T-helper 9 cell (primary cell): ENCODE measurements around the gene NBPF20.
"Not testable (repeated sequence)": the region's sequence is repeated elsewhere in the genome, so short reads cannot be mapped to it uniquely, and the experiment has no call there.

Experiments
- DNase-seq: peaks from one replicate; pipeline ENCODE4 v3.0.0-alpha.2; 2020
- total RNA-seq, 2 donors: gene quantifications; one replicate each; lab custom pipeline; 2026; lab: John Stamatoyannopoulos, UW

The NBPF20 gene, protein sequence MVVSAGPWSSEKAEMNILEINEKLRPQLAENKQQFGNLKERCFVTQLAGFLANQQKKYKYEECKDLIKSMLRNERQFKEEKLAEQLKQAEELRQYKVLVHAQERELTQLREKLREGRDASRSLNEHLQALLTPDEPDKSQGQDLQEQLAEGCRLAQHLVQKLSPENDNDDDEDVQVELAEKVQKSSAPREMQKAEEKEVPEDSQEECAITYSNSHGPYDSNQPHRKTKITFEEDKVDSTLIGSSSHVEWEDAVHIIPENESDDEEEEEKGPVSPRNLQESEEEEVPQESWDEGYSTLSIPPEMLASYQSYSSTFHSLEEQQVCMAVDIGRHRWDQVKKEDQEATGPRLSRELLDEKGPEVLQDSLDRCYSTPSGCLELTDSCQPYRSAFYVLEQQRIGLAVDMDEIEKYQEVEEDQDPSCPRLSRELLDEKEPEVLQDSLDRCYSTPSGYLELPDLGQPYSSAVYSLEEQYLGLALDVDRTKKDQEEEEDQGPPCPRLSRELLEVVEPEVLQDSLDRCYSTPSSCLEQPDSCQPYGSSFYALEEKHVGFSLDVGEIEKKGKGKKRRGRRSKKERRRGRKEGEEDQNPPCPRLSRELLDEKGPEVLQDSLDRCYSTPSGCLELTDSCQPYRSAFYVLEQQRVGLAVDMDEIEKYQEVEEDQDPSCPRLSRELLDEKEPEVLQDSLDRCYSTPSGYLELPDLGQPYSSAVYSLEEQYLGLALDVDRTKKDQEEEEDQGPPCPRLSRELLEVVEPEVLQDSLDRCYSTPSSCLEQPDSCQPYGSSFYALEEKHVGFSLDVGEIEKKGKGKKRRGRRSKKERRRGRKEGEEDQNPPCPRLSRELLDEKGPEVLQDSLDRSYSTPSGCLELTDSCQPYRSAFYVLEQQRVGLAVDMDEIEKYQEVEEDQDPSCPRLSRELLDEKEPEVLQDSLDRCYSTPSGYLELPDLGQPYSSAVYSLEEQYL (N-terminal part only)
- total RNA-seq = 7.4 to 8.0 reads per million in 2 donors

DNA sequence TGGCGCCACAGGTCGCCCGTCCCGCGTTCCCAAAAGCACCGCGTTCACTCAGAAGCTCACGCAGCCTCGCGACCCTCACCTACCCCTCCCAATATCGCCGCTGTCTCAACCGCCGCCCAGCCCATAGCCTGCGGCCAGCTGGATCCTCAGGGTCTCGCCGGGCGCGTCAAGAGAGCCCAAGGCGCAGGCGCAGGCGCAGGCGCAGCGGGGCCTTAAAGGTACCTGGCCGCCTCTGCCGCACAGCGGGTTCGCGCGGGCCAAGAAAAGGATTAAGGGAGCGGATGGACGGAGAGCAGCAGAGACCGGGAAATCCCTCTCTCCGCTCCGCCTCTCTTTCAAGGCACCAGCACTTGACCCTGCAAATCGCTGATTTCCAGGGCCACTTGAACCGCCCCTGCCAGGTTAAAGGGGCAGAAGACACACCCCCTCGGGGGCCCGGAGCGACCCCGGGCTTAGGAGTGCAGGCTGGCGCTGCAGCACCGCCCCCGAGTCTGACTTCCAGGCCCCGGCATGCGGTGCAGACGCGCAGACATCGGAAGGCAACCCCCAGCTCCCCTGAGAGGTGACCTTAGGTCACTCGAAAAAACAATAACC, at the start of gene NBPF20:
Gene NBPF20, minus strand, starts transcription at position 168 of the 594 bp plus-strand sequence. CDS start 20,331 bp downstream, outside the sequence.
- peak; percentile 66 for DNase-seq

DNA sequence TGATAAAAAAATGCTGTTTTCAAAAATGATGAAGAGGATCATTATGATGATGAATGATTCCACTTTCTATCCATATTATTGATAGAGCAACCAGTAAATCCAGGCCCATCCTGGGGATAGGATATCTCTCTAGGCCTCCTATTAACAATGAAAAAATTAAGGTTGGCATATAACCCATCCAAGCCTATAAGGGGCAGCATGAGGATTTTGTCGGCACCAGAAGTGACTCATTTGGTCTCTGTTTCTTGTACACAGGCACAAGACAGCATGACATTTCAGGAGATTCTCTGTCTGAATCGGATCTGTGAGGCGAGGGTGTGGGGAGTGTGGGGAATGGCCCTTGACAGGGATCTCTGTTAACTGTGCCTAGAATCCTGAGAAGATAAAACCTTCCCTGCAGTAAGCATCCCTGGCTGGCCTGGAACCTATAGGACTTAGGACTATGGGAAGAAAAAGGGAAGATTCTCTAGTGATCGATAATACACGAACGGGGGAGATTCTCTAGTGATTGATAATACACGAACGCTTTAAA, 49.5 kb upstream of the NBPF20 start:
- DNase-seq = not testable (repeated sequence)

DNA sequence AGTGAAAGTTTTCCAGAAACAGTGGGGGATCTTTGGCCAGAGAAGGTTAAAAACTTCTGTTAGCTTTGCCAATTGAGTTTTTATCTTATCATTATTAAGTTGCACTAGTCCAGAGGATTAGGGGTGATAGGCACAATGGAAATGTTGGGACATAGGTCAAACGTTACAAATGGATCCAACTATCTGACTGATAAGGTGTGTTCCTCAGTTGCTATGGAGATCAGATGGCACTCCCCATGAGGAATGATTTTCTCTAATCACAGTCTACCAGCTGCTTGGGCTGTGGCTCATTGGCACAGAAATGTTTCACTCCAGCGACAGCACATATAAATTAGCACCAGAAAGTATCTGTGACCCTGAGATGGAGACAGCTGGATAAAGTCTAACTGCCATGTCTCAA, 47.3 kb upstream of the NBPF20 start:
- not testable (repeated sequence) for DNase-seq

DNA sequence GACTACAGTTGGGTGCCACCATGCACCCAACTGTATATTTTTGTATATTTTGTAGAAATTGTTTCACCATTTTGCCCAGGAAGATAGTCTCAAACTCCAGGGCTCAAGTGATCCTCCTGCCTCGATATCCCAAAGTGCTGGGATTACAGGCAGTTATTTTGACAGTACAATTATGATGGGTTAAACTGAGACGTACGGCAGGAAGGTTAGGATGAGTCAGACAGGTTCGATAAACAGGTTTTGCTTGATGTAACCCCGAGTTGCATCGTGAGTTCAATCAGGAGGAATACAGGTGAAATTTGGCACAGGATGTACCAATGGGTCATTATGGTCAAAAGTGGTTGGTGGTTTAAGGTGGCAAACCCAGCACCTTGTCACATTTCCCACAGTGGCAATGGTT, 46.0 kb upstream of the NBPF20 start:
- DNase-seq = not testable (repeated sequence)

GRCh38 chr1:145465405-145466144, 40.2 kb upstream of the NBPF20 start:
- peak; percentile 57 for DNase-seq

GRCh38 chr1:145464708-145465336, 39.4 kb upstream of the NBPF20 start:
- DNase-seq = not testable (repeated sequence)

- not testable (repeated sequence) for DNase-seq
These were observed 38.6 kb upstream of the NBPF20 start for GRCh38 chr1:145464017-145464416.

GRCh38 chr1:145460684-145461083, 35.3 kb upstream of the NBPF20 start:
- not testable (repeated sequence) for DNase-seq

DNA sequence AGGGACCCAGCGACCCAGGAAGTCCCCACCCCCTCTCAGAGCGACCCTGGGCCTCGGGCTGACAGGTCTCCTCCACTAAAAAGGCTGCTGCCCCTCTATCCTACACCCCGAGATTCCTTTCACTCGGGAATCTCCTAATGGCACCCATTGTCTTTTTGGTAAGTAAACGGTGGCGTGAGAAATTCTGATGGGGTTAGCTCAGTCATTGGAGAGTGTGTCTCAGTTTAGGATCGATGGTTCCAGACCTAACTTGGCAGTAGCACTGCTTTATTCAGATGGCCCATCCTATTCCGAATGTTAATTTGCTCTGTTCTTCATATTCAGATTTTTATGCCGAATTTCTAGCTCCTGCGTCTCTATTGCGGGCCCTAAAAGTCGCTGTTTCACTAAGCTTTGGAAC, 34.6 kb upstream of the NBPF20 start:
- DNase-seq = not testable (repeated sequence)

GRCh38 chr1:145459591-145459990, 34.2 kb upstream of the NBPF20 start:
- not testable (repeated sequence) for DNase-seq

- not testable (repeated sequence) for DNase-seq
These were observed 33.7 kb upstream of the NBPF20 start for GRCh38 chr1:145459063-145459462.

DNA sequence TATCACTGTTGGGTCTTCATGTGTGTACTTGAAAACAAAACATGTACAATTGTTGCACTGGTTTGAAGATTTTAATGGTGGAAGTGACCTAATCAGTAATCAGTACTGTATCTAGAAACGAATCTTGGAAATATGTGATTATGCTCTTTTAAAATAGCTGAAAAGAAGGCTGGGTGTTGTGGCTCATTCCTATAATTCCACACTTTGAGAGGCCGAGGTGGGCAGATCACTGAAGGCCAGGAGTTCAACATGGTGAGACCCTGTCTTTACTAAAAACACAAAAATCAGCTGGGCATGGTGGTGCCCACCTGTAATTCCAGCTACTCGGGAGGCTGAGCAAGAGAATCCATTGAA, 29.4 kb upstream of the NBPF20 start:
- not testable (repeated sequence) for DNase-seq

GRCh38 chr1:145453873-145454823, 28.7 kb upstream of the NBPF20 start:
- DNase-seq = not testable (repeated sequence)

- DNase-seq = not testable (repeated sequence)
These were observed 27.1 kb upstream of the NBPF20 start for GRCh38 chr1:145452506-145452905.

- peak; percentile 18 for DNase-seq
These were observed 26.5 kb upstream of the NBPF20 start for GRCh38 chr1:145451914-145452313.

DNA sequence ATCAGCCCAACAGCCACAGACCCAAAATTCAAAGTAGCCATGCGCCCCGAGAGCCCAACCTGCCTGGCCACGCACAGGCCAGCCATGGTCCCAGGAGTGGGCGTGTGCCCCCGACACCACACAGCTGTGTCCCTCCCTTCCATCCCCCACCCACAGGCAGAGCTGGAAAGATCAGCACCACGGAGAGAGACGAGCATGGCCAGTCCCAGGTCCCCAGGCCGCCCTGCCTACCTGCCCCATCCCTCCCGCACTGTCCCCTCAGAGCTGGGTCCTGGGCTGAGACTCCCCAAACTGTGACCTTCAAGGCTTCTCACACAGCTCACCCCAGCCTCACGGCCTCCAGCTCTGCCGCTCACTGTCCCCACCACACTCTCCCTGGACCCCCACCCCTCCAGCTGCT, 19.8 kb upstream of the NBPF20 start:
- DNase-seq = not testable (repeated sequence)

- not testable (repeated sequence) for DNase-seq
These were observed 16.9 kb upstream of the NBPF20 start for GRCh38 chr1:145442340-145442739.

DNA sequence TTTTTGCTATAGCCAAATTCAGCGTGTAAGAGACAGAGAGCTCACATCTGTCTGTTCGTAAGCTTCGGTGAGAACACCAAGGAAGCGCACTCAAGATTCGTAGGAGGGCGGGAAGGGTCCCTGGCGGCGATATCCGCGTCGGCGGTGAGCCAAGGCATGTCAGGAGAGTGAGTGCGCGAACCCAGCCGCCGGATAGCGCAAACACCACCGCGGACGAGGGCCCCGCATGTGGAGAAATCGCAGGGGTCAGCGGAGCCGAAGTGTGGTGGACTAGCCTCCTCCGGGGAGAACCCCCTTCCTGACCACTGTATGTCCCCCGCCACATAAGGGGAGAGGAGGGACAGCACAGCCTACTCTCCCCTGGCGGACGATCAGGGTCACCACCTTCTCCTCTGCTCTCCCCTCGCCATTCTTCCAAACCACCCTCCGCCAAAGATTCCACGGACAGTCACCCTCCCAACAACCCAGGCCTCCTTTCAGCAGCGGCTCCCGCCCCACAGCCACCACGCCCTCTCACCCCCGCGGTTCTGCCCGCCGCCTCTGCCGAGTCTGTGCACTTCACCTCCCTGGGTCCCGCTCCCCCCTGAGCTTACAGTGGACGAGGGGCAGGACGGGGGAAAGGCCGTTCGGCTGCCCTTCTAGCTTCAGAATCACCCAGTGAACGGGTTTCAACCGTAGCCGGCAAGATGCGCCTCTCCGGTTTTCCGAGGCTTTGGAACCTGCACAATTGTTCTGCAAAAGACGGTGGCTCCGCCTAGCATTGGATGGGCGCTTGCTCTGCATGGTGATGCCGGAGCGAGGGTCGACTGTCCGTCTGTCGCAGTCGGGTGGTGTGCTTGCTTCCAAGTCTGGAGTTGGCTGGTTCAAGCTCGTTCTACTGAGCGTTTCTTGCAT, 6.2 kb upstream of the NBPF20 start:
- DNase-seq = not testable (repeated sequence)

DNA sequence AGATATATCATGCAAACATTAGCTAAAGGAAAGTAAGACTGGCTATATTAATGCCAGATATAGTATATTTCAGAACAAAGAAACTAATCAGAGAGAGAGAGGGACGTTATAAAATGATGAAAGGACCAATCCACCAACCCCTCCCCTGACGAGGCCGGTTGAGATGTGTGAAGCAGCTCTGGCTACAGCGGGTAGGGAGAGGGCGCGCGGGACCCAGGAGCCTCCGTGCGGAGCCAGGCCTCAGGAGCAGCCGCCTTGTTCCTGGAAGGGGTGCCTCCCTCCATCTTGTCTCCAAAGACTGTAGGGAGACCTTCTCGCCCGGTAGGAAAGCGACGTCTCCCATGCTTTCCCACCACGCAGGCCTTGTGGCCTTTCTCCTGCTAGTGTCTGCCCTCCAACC, 5.4 kb upstream of the NBPF20 start:
- not testable (repeated sequence) for DNase-seq
